Activated gamma-delta T cell treated with anti-CD3 and anti-CD28 coated beads, Interleukin-2, amount 50 U/mL, for 16 hours (primary cell): Measurements from ENCODE around the gene GIPC2.
"Not testable (repeated sequence)": the region's sequence is repeated elsewhere in the genome, so short reads cannot be mapped to it uniquely, and the experiment has no call there.

Experiments
- DNase-seq: peaks from one replicate; pipeline ENCODE4 v3.0.0-alpha.2; 2020; ENCODE audit warnings: low read depth

The GIPC2 gene

DNA sequence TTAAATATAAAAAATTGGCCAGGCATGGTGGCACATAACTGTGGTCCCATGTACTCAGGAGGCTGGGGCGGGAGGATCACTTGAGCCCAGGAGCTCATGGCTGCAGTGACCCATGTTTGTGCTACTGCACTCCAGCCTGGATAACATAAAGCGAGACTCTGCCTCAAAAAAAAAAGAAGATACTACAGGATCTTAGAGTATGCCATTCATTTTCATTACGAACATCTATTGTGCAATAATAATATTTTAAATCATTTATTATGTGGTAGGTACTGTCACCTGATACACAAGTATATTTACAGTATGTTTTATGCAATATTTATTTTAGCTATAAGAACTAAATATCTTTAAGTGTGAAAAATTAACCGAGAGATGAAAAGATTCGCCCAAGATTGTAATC, 9.3 kb upstream of the GIPC2 start:
- DNase-seq = no peak

GRCh38 chr1:78038071-78038470, 7.7 kb upstream of the GIPC2 start:
- DNase-seq = no peak

DNA sequence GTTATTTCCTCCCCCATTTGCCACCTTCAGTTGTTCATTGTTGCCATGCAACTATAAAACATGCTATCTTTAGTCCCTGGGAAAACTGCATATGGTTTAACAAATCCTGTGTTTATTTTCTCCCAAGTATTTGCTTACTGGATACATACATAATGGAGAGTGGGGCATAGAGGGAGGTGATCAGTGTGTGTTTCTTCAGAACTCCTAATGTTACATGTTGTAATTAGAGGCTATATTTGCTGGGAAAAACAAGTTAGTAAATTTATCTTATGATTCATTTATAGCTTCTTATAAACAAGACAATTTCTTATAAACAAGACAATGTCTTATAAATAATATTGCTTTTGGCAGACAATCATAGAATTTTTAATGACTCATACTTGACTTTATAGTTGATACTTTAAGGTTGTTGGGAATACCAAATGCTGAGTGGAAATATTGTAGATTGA, 7.3 kb upstream of the GIPC2 start:
- DNase-seq = no peak

DNA sequence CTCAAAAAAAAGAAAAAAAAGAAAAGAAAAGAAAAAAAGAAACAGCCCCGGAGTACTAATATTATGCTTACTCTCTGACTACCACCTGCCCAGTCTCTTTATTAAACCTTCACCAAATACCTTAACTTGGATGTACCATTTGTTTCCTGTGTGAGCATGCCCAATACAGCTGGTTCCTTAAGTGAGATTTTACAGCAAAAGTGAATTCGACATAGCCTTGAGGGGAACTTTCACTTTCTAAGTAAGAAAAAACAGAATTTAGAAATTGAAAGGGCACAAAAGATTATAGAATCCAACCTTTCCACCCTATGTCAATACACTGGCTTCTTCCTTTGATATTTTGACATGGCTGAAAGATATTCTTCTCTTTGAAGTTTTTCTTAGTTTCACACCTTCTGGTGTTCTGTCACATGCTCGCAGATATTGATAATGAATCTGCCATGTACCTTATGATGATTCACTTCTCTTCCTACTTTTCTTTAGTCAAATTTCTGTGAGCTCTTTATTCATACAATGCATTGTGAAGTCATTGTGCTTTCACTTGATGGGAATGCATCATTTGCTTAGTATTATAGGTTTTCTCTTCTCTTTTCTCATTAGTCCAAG, 5.2 kb upstream of the GIPC2 start:
- no peak for DNase-seq

DNA sequence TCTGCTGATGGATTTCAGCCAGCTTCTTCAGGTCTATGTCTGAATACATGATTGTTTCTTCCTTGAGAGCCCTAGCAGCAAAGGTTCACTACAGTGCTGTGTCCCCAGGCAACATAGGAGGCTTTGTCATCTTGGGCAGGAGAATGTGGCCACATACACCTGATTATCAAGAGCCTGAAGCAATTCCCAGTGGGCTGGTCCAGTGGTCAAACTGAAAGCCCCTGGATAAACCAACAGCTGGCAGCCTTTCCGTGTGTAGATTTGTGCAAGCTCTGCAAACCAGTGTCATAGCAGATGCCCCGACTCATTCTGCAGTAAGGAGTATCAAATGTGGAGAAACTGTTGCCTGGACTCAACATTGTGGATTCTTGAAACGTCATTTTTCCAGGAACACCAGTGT, 2.3 kb upstream of the GIPC2 start:
- DNase-seq = no peak

- no peak for DNase-seq
Measured at GRCh38 chr1:78044796-78045562, 787 bp upstream of the GIPC2 start.

- DNase-seq = no peak
Measured at GRCh38 chr1:78045563-78045925, 222 bp upstream of the GIPC2 start.

GRCh38 chr1:78047106-78047505, 1.3 kb downstream of the GIPC2 start:
- no peak for DNase-seq

DNA sequence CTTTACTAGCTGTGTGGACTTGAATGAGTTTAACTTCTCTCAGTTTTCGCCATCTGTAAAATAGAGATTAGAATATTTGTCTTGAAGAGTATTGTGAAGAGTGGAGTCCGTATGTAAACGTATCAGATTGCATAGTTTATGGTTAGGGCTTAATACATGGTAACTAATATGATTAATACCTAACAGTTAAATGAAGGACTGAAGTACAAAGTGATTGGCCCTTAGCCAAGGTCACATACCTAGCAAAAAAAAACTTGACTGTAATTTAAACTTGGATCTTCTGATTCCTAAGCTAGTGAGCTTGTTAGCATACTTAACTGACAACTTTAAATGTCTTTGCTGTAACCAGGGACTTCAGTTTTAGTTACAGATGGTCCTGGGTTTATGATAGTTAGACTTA, 1.9 kb downstream of the GIPC2 start:
- no peak for DNase-seq

DNA sequence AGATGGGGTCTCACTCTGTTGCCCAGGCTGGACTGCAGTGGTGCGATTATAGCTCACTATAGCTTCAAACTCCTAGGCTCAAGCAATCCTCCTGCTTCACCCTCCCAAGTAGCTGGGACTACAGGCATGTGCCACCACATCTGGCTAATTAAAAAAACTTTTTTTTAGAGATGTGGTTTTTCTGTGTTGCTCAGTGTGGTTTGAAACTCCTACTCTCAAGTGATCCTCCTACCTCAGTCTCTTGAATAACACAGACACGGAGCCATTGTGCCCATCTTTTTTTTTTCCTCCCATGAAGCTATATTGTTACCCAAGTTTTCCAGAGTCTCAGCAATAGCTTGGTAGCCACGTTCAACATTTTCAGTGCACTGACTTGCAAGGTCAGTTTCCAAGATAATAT, 2.7 kb downstream of the GIPC2 start:
- DNase-seq = no peak

DNA sequence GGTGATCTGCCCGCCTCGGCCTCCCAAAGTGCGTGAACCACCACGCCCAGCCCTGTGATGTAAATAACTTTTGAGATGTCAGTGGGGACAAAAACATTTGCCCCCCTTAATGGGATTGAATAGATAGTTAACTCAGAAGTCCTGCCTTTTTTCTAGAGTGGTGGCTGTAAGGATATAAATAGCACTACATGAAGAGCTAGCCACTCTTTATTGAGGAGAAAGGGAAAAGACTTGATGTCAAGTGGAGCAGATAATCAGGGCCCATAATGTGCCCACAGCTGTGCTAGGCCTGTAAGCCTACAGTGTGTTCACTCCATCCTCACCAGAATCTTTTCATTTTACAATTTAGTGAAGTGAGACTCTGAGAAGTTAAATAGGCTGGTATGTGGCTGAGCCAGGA, 3.6 kb downstream of the GIPC2 start:
- no peak for DNase-seq

DNA sequence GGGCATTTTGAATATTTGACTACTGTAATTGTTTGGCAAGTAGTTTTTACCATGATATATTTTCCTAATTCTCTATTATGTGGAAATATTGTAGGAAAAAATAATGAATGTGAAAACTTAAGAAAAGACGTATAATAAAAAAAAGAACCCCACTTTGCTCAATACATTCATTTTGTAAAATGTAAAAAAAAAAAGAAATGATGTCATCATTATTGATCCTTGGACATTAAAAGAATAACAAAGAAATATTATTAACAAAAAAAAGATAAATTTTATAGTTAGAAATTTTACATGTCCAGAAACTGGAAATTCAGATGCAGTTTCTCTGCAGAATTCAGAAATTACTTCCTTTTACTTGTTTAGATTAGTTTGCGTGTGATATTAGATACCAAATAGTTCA, 5.2 kb downstream of the GIPC2 start:
- DNase-seq = no peak

- DNase-seq = no peak
Measured at GRCh38 chr1:78052685-78053405, 7.1 kb downstream of the GIPC2 start.

DNA sequence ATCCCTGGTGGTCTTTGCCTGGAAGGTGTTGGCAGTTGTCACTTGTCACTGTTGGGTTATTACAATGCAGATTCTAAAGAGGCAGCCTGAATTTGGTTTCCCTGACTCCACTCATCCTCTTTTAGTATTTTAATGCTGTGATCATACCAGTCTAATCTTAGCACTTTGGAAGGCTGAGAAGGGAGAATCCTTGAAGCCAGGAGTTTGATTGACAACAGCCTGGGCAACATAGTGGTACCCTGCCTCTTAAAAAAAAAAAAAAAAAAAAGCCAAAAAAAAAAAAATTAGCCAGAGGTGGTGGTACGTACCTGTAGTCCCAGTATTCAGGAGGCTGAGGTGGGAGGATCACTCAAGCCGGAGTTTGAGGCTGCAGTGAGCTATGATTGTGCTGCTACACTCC, 7.7 kb downstream of the GIPC2 start:
- no peak for DNase-seq

DNA sequence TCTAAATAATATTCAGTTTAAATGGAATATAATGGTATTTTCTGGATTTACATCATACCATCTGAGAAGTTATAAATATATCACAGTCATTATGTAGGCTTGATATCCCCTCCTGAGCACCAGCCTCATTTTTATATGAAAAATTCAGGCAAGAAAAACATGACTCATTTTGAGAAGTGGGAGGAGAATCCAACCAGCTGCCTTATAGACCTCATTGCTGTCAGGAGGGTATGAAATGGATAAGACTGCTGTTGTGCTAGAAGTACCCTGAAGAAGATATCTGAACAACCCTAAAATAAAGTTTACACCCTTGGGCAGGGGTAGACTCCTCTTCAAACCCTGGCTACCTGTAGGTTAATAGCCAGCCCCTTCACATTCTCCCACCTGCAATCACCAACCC, 8.8 kb downstream of the GIPC2 start:
- no peak for DNase-seq

- DNase-seq = no peak
Measured at GRCh38 chr1:78054972-78055371, 9.2 kb downstream of the GIPC2 start.

GRCh38 chr1:78055565-78056132, 9.9 kb downstream of the GIPC2 start:
- DNase-seq = no peak

- no peak for DNase-seq
Measured at GRCh38 chr1:78058670-78059069, 12.9 kb downstream of the GIPC2 start.

DNA sequence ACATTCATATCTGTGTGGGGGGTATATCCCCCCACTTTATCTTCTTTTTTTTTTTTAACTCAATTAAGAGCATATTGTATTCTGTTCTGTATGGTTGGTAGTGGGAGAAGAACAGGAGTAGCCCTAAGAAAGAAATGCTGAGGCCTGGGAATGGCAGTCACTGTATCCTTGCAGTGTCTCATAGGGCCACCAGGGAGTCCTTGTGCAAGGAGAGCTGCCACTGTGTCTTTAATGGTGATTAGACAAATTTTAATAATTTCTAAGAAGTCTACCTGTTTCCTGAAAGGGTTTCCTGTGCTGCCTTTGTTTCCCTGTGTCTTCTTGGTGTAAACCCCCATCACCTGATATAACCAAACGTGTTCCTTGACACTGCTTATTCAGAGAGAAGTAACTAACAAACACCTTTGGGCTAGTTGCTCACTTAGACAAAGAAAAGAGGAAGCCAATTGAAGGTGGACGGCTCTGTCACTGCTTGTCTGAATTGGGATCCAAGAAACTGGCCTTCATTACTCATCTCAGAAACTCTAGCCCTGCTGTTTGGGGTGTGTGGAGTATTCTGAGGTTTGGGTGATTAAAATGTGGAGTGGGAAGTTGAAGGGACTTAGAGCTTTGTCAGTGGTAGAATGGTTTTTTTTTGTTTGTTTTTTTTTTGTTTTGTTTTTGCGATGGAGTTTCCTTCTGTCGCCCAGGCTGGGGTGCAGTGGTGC, 15.2 kb downstream of the GIPC2 start:
- DNase-seq = no peak

- DNase-seq = no peak
Measured at GRCh38 chr1:78061825-78062523, 16.2 kb downstream of the GIPC2 start.

- not testable (repeated sequence) for DNase-seq
Measured at GRCh38 chr1:78064886-78065285, 19.1 kb downstream of the GIPC2 start.
